ENCODE results near the gene KNDC1. TPM values are rescaled to one million over a fixed set of nuclear protein-coding genes. Genes with fewer than 3 reads are reported as not detected.

Gene KNDC1
- total RNA-seq = 2.0 and 3.0 TPM in 2 replicates

GRCh38 chr10:133159950-133160825 lies at the start of gene KNDC1:
TSS of gene KNDC1 (plus strand) at chr10:133160219. CDS start at chr10:133160468, 249 bp downstream.

GRCh38 chr10:133230044-133230361 lies 70.0 kb downstream of the KNDC1 start, which contains the start of gene UTF1:
TSS of gene UTF1 (plus strand) at chr10:133230217. CDS start at chr10:133230289, 72 bp downstream.

GRCh38 chr10:133237588-133238465 lies 77.8 kb downstream of the KNDC1 start, which contains the start of gene VENTX:
TSS of gene VENTX (plus strand) at chr10:133237855. CDS start at chr10:133237915, 60 bp downstream.

Other genes with a start within 250 kb of the KNDC1 start
- 1.2 and 2.2 TPM in 2 replicates for gene CFAP46, start 217.6 kb upstream of the KNDC1 start, total RNA-seq
- gene ADGRA1, start 72.3 kb upstream of the KNDC1 start, total RNA-seq = not detected in 2 replicates
- not detected in 2 replicates for gene UTF1, start 70.0 kb downstream of the KNDC1 start, total RNA-seq
- not detected in 2 replicates for gene VENTX, start 77.6 kb downstream of the KNDC1 start, total RNA-seq
- 1.2 and 4.3 TPM in 2 replicates for gene ADAM8, start 116.6 kb downstream of the KNDC1 start, total RNA-seq
- 51.1 and 64.4 TPM in 2 replicates for gene TUBGCP2, start 148.7 kb downstream of the KNDC1 start, total RNA-seq
- 14.1 and 16.0 TPM in 2 replicates for gene ZNF511, start 148.7 kb downstream of the KNDC1 start, total RNA-seq
- 0.23 and 0.30 TPM in 2 replicates for gene CALY, start 176.7 kb downstream of the KNDC1 start, total RNA-seq
- not detected in 2 replicates for gene PRAP1, start 187.2 kb downstream of the KNDC1 start, total RNA-seq
- 7.5 and 12.8 TPM in 2 replicates for gene FUOM, start 197.8 kb downstream of the KNDC1 start, total RNA-seq
- 57.3 and 62.9 TPM in 2 replicates for gene ECHS1, start 213.1 kb downstream of the KNDC1 start, total RNA-seq
- 5.4 and 5.6 TPM in 2 replicates for gene PAOX, start 219.0 kb downstream of the KNDC1 start, total RNA-seq
- 22.9 and 26.1 TPM in 2 replicates for gene MTG1, start 233.9 kb downstream of the KNDC1 start, total RNA-seq

Measured in smooth muscle cell of the umbilical artery (primary cell).